Breast epithelium (tissue), 4 donors: ENCODE results near the gene TMEM233. TPM values are rescaled to one million over a fixed set of nuclear protein-coding genes. Genes with fewer than 3 reads are reported as not detected.

Experiments
- DNase-seq, 2 donors: peaks; one replicate each; pipeline ENCODE4 v3.0.0-alpha.2; 2019; ENCODE audit warnings: low spot score in 2 of 2
- H3K27ac ChIP-seq, 2 donors: fragments of 200-600 bp; sonication (generic) in 1 of 2; one replicate each; pipeline ENCODE4 v1.5.1; 2016 to 2019; ENCODE audit warnings: mild to moderate bottlenecking in 1 of 2
- H3K27me3 ChIP-seq, 2 donors: fragments of 200-600 bp; sonication (generic) in 1 of 2; one replicate each; pipeline versions ENCODE4 v1.5.1 to v1.6.0; 2017 to 2019; ENCODE audit warnings: control low read depth in 1 of 2, mild to moderate bottlenecking in 1 of 2
- H3K36me3 ChIP-seq: fragments of 200-600 bp; one replicate; pipeline ENCODE4 v1.5.1; 2019
- H3K4me1 ChIP-seq, 2 donors: fragments of 200-600 bp; sonication (generic); one replicate each; pipeline ENCODE4 v1.5.1; 2016 to 2019; ENCODE audit warnings: control low read depth in 1 of 2
- H3K4me3 ChIP-seq, 3 donors: fragments of 200-600 bp; sonication (generic); 1 replicate in 2 of 3; 2 replicates in 1 of 3; pipeline ENCODE4 v1.5.1; 2016 to 2019; ENCODE audit warnings: mild to moderate bottlenecking in 3 of 3, moderate library complexity in 2 of 3
- H3K9me3 ChIP-seq, 2 donors: fragments of 200-600 bp; sonication (generic) in 1 of 2; one replicate each; pipeline ENCODE4 v1.5.1; 2016 to 2019; ENCODE audit warnings: control low read depth in 1 of 2
- POLR2A ChIP-seq: fragments of 450-650 bp; IDR thresholded peaks from one replicate; pipeline ENCODE4 v1.6.1; 2016; ENCODE audit warnings: antibody characterized with exemption, mild to moderate bottlenecking, moderate library complexity
- POLR2AphosphoS5 ChIP-seq, 3 donors: sonication (generic); formaldehyde crosslinking; IDR thresholded peaks; one replicate each; pipeline ENCODE4 v1.6.1; 2017; ENCODE audit warnings: antibody characterized with exemption in 3 of 3
- intact Hi-C: fragments of 100-400 bp; cut with DNase I; formaldehyde crosslinking; loops from one replicate; pipeline ENCODE4 v1.15.1; 2023; ENCODE audit warnings: low total_unique reads
- total RNA-seq, 3 donors: library from RNA; depleted of rRNA; stranded (reverse); fragments of >200 nt; gene quantifications; one replicate each; pipeline ENCODE4 v1.1.0, GENCODE V29; 2016
- TF ChIP-seq, protein P1 (sequence below), 3 donors: fragments of 450-650 bp; IDR thresholded peaks; one replicate each; pipeline ENCODE4 v1.5.1; 2016 to 2017; ENCODE audit warnings: antibody characterized with exemption in 3 of 3, mild to moderate bottlenecking in 3 of 3, moderate library complexity in 3 of 3

The TMEM233 gene
- total RNA-seq, 3 donors from 2014 or later = 0.48 TPM; not detected in 2

DNA sequence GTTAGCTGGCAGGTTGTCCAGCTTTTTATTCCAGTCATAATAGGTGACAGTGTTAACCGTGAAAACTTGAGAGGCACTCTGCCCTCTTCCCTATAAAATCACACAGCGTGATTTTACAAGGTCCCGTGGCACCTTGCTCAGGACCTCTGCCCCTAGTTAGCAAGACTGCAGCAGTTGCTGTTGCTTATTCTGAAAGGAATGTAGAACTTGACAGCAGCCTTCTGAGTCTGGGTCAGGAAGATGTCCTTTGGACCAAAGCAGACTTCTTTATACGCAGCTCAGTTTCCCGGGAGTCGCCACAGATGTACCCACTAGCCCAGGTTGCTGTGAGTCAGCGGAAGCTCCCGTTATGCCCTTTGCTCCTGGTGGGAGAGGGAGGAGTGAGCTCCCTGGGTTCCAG lies 87.5 kb downstream of the TMEM233 start:
- TF ChIP-seq POLR2A (no peak), POLR2AphosphoS5 (IDR thresholded peaks at IDR 0.05) (no peak)
- TF ChIP-seq, protein P1, sequence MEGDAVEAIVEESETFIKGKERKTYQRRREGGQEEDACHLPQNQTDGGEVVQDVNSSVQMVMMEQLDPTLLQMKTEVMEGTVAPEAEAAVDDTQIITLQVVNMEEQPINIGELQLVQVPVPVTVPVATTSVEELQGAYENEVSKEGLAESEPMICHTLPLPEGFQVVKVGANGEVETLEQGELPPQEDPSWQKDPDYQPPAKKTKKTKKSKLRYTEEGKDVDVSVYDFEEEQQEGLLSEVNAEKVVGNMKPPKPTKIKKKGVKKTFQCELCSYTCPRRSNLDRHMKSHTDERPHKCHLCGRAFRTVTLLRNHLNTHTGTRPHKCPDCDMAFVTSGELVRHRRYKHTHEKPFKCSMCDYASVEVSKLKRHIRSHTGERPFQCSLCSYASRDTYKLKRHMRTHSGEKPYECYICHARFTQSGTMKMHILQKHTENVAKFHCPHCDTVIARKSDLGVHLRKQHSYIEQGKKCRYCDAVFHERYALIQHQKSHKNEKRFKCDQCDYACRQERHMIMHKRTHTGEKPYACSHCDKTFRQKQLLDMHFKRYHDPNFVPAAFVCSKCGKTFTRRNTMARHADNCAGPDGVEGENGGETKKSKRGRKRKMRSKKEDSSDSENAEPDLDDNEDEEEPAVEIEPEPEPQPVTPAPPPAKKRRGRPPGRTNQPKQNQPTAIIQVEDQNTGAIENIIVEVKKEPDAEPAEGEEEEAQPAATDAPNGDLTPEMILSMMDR (IDR thresholded peaks at IDR 0.05) = no peak
- H3K36me3 ChIP-seq = peaks cover 21% of the 10 kb centered on the region
- H3K9me3 ChIP-seq = no peaks in the 10 kb centered on the region
- no peaks in the 10 kb centered on the region for H3K27me3 ChIP-seq
- H3K4me3 ChIP-seq = no peak overlapping the region
- intact Hi-C loops = no loop called here
- no peaks in the 10 kb centered on the region for H3K4me1 ChIP-seq
- no peak for DNase-seq
- H3K27ac ChIP-seq = no peak overlapping the region

DNA sequence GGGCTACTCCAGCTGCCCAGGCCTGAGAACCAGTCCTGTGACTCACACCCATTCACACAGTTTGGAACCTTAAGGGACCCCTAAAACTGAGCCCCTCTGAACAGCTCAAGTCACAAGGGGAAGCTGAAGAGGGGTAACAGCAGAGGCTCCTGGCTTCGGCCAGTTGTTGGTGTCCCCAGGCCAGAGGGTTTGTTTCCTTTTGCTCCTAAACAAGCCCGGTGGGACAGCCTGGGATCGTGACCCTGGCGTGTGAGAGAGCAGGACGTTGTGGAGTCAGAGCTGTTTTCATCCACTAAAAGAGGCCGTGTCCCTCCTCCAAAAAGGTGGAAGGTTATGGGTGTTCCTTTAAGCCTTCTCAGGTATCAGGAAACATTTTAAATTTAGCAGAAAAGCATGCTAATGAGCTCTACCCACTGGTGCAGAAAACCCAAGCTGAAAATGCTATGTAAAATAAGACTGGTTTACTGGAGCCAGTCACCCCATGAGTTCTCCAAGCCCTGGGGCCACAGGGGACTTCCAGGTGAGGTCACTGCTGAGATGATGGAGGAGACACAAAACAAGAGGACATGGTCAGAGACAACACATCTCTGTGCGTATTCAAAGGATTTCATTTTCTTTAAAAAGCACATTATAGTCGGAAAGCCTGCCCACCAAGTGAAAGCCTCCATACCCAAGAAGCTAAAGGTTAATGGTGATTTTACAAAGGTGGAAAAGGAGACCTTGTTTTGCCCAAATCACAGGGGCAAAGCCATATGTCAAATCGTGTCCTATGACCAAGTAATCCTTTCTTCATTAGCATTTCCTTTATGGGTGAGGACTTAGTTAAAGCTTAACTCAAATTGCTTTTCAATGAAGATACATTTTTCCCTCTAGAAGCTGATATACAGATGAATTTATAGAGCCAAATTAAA lies 88.4 kb downstream of the TMEM233 start:
- no peak overlapping the region for H3K4me3 ChIP-seq
- TF ChIP-seq POLR2AphosphoS5 (IDR thresholded peaks at IDR 0.05) (no peak), POLR2A (no peak)
- TF ChIP-seq, protein P1 (IDR thresholded peaks at IDR 0.05) = no peak
- DNase-seq = no peak
- no peaks in the 10 kb centered on the region for H3K4me1 ChIP-seq
- peaks cover 21% of the 10 kb centered on the region for H3K36me3 ChIP-seq
- H3K27ac ChIP-seq = peak overlapping the region; percentile 3 to 23
- no peaks in the 10 kb centered on the region for H3K9me3 ChIP-seq
- no peaks in the 10 kb centered on the region for H3K27me3 ChIP-seq
- intact Hi-C loops = no loop called here

DNA sequence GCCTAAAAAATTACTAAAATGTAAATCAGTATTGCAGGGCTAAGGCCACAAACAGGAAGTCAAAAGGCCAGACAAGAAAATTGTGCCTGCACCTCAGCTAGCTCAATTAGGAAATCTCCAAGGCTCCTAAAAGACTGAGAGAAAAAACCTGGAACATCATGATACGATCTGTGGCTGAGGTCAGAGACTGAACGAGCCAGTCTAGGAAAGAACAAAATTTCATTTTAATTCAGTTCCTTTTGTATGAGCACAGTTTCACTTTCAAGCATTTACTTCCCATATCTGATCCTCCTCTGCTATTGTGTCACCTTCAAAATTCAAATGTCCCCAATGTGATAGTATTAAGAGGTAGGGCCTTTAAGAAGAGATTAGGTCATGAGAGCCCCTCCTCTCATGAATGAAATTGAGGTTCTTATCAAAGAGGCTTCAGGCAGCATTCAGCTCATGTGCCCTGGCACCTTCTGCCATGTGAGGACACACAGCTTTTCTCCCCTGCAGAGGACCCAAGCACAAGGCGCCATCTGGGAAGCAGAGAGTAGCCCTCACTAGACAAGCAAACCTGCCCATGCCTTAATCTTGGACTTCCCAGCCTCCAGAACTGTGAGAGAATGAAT lies 89.2 kb downstream of the TMEM233 start:
- DNase-seq = no peak
- H3K36me3 ChIP-seq = peaks cover 21% of the 10 kb centered on the region
- no peaks in the 10 kb centered on the region for H3K4me1 ChIP-seq
- no peaks in the 10 kb centered on the region for H3K9me3 ChIP-seq
- peak overlapping the region; percentile 23 to 60 for H3K27ac ChIP-seq
- H3K27me3 ChIP-seq = no peaks in the 10 kb centered on the region
- no peak for TF ChIP-seq POLR2A
- TF ChIP-seq POLR2AphosphoS5 (IDR thresholded peaks at IDR 0.05) = no peak
- TF ChIP-seq, protein P1 (IDR thresholded peaks at IDR 0.05) = no peak
- H3K4me3 ChIP-seq = no peak overlapping the region
- intact Hi-C loops = no loop called here

DNA sequence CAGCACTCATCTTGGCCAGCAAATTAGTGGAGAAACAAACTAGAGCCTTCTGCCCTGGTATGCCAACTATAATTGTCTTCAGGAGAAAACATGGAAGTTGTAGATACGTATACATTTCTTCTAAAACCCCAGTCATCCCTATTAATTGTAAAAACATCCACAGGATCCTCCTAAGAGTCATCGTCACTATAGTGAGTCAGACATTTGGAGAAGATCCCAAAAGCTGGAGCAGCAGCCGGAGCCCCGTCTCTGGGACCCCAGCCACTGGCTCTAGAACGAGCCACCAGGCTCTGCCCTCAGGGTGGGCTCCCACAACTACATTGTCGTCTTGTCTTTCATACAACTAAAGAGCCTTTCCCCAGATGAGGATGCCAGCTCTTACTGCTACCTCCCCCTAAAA lies 89.8 kb downstream of the TMEM233 start:
- H3K4me1 ChIP-seq = no peaks in the 10 kb centered on the region
- no peaks in the 10 kb centered on the region for H3K9me3 ChIP-seq
- H3K27ac ChIP-seq = no peak overlapping the region
- no peak for DNase-seq
- peaks cover 18% of the 10 kb centered on the region for H3K36me3 ChIP-seq
- no peak overlapping the region for H3K4me3 ChIP-seq
- intact Hi-C loops = no loop called here
- no peaks in the 10 kb centered on the region for H3K27me3 ChIP-seq
- no peak for TF ChIP-seq POLR2A
- TF ChIP-seq POLR2AphosphoS5 (IDR thresholded peaks at IDR 0.05) = no peak
- TF ChIP-seq, protein P1 (IDR thresholded peaks at IDR 0.05) = no peak

DNA sequence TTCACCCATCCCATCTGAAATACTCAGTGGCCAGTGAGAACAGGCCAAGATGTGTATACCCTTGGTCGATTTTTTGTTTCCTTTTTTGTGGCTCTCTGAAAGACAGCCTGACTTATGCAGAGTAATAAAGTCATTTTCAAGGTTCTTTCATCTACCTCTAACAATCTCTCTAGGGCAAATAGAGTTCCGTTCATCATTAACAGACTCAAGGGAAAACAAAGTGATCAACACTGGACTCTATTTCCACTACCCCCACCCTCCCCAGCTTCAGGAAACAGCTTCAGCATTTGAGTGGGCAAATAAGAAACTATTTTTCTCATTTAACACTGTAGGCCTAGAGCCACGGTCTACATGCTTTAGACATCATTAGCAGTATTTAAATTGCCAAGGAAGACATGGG lies 90.2 kb downstream of the TMEM233 start:
- TF ChIP-seq POLR2AphosphoS5 (IDR thresholded peaks at IDR 0.05) = no peak
- TF ChIP-seq, protein P1 (IDR thresholded peaks at IDR 0.05) = no peak
- no peak for TF ChIP-seq POLR2A
- Histone ChIP-seq H3K27me3 (no peaks in the 10 kb centered on the region), H3K4me1 (no peaks in the 10 kb centered on the region), H3K27ac (no peak overlapping the region), H3K36me3 (peaks cover 16% of the 10 kb centered on the region), H3K9me3 (no peaks in the 10 kb centered on the region), H3K4me3 (no peak overlapping the region)
- intact Hi-C loops = no loop called here
- no peak for DNase-seq
